ENCODE results near the gene ATG7.

ATG7 gene

DNA sequence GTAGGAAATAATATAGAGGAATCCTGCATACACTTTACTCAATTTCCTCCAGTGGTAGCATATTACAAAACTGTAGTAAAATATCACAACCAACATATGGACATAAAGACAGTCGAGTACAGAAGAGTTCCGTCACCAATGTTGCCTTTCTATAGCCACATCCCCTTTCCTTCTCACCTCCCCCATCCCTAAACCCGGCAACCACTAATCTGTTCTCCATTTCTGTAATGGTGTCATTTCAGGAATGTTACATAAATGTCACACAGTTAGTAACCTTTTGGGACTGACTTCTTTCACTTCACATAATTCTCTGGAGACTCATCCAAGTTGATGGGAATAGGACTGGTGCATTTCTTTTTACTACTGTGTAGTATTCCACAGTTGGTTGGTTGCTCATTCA, 41.4 kb upstream of the ATG7 start:
- TF ChIP-seq, protein P1, sequence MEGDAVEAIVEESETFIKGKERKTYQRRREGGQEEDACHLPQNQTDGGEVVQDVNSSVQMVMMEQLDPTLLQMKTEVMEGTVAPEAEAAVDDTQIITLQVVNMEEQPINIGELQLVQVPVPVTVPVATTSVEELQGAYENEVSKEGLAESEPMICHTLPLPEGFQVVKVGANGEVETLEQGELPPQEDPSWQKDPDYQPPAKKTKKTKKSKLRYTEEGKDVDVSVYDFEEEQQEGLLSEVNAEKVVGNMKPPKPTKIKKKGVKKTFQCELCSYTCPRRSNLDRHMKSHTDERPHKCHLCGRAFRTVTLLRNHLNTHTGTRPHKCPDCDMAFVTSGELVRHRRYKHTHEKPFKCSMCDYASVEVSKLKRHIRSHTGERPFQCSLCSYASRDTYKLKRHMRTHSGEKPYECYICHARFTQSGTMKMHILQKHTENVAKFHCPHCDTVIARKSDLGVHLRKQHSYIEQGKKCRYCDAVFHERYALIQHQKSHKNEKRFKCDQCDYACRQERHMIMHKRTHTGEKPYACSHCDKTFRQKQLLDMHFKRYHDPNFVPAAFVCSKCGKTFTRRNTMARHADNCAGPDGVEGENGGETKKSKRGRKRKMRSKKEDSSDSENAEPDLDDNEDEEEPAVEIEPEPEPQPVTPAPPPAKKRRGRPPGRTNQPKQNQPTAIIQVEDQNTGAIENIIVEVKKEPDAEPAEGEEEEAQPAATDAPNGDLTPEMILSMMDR (IDR thresholded peaks at IDR 0.05; ENCODE audit: insufficient read depth, low read depth, low read length, missing control alignments), result no peak
- no peak for DNase-seq (ENCODE audit: low read depth)
- H3K4me3 ChIP-seq (ENCODE audit: low read depth, low read length), result no peak overlapping the region

- H3K4me3 ChIP-seq (ENCODE audit: low read depth, low read length), result no peak overlapping the region
- no peak for DNase-seq (ENCODE audit: low read depth)
- TF ChIP-seq, protein P1 (IDR thresholded peaks at IDR 0.05; ENCODE audit: insufficient read depth, low read depth, low read length, missing control alignments), result no peak
Measured at GRCh38 chr3:11235385-11235784, 36.8 kb upstream of the ATG7 start.

DNA sequence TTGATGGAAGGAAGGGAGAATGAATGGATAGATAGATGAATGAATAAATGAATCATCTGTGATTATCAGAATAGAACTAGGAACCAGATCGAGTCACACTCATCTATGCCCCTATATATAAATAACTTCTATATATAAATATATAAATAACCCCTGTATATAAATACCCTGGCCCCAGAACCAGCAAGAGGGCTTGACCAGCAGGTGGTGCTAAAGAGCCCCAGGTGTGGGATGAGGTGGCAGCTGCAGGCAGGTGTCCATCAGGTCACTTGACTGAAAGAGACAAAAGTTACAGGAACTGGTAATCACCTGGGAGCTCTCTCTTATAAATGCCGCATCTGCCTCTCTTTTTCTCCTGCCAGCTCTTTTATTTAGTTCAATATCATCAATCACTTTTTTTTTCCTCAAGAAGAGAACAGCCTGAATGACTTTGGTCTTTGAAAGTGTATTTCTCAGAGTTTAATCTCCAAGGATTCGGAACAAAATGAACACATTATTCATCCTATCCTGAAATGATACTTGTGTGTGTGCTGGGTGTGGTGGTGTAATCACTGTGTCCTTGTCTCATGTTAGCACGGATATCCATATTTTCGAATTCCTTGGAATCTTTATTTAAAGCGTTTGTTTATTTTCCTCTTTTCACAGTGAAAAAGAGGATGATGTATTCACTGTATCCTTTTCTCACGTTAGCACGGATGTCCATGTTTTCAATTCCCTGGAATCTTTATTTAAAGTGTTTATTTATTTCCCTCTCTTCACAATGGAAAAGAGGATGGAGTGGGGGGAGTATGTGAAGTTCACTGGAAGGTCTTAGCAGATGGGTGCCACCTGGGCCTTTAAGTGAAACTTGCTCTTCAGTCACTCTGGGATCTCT, 35.4 kb upstream of the ATG7 start:
- TF ChIP-seq, protein P1 (IDR thresholded peaks at IDR 0.05; ENCODE audit: insufficient read depth, low read depth, low read length, missing control alignments), result peak; percentile 72
- DNase-seq (ENCODE audit: low read depth), result peak; percentile 79
- H3K4me3 ChIP-seq (ENCODE audit: low read depth, low read length), result no peak overlapping the region

GRCh38 chr3:11238060-11238459, 34.1 kb upstream of the ATG7 start:
- TF ChIP-seq, protein P1 (IDR thresholded peaks at IDR 0.05; ENCODE audit: insufficient read depth, low read depth, low read length, missing control alignments), result no peak
- peak; percentile 32 for DNase-seq (ENCODE audit: low read depth)
- H3K4me3 ChIP-seq (ENCODE audit: low read depth, low read length), result no peak overlapping the region

DNA sequence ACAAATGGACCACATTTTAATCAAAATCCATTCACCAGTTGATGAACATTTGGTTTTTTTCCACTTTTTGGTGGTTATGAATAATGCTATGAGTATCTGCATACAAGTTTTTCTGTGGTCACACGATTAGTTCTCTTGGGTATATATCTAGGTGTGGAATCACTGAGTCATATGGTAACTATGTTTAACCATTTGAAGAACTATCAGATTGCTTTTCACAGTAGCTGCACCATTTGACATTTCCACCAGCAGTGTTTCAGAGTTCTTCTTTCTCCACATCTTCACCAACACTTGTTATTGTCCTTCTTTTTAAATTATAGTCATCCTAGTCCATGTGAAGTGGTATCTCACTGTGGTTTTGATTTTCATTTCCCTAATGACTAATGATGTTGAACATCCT, 33.3 kb upstream of the ATG7 start:
- TF ChIP-seq, protein P1 (IDR thresholded peaks at IDR 0.05; ENCODE audit: insufficient read depth, low read depth, low read length, missing control alignments), result no peak
- peak; percentile 28 for DNase-seq (ENCODE audit: low read depth)
- H3K4me3 ChIP-seq (ENCODE audit: low read depth, low read length), result no peak overlapping the region

- H3K4me3 ChIP-seq (ENCODE audit: low read depth, low read length), result no peak overlapping the region
- DNase-seq (ENCODE audit: low read depth), result no peak
- TF ChIP-seq, protein P1 (IDR thresholded peaks at IDR 0.05; ENCODE audit: insufficient read depth, low read depth, low read length, missing control alignments), result no peak
Measured at GRCh38 chr3:11239796-11240195, 32.4 kb upstream of the ATG7 start.

GRCh38 chr3:11240496-11240895, 31.7 kb upstream of the ATG7 start:
- DNase-seq (ENCODE audit: low read depth), result no peak
- TF ChIP-seq, protein P1 (IDR thresholded peaks at IDR 0.05; ENCODE audit: insufficient read depth, low read depth, low read length, missing control alignments), result no peak
- no peak overlapping the region for H3K4me3 ChIP-seq (ENCODE audit: low read depth, low read length)
